GM21526 (cell line): ENCODE measurements around the gene MAPK9.
A peak's percentile ranks its signal among the peaks of the same experiment; 100 is the strongest.

Experiments used
- ATAC-seq: cut with Tn5 transposase; IDR thresholded peaks from one replicate; pipeline ENCODE4 v1.9.1; 2021; ENCODE audit warnings: moderate library complexity; ENCODE audit not compliant: unreplicated experiment, low FRiP score

The MAPK9 gene

DNA sequence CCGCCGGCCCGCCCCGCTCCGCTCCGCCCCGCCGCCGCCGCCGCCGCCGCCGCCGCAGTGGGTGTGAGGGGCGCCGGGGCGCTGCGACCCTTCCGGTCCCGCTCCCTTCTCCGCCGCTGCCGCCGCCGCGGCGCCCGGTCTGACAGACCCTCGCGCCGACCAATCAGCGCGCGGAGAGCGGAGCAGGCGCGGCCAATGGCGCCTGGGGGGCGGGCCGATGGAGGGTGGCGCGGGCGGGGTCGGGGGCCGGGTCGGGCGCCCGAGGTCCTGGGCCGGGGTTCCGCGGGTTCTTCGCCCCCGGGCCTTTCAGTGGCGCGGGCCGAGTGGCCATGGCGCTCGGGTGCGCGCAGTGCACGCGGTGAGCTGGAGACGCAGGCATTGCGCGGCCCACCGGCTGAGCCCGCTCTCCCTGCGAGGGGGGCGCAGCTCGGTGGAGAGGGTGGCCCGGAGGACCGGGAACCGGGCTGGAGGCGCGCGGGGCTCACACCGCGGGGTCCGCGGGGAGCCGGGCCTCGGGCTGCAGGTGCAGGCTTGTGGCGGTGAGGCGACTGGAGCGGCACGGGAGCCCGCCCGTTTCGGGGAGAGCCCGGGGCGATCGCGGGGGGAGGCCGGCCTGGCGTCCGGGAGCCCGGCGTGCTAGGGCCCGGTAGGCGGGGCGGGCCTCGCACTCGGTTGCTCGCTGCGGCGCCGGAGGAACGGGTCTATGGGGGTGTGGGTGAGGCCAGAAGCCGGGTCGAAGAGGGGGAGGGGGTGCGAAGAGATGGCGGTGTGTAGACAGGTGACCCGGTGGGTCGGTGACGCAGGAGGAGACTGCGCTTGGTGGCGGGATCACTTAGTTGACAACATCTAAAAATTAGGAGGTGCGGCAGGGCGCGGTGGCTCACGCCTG, at the start of gene MAPK9:
MAPK9 (minus strand) TSS at position 141 of the 889 bp plus-strand sequence. CDS start 11,522 bp downstream, outside the sequence.
- peak; percentile 79 for ATAC-seq

DNA sequence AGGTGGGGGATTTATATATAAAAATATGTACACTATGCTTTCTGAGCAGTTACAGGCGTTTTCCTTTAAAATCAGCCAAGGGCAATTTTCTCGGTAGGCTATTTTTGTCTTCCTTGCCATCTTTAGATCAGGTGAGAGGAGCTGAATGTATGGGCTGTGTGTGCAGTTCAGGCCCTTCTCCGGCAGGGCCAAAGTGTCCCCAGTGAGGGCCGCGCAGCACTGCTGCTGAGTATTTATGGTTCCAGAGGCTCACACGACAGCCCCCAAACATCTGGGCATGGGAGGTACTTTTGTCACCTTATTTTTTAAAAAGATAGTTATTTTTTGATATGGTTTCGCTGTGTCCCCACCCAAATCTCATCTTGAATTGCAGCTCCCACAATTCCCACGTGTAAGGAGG, 49.7 kb upstream of the MAPK9 start:
- ATAC-seq, result no peak

DNA sequence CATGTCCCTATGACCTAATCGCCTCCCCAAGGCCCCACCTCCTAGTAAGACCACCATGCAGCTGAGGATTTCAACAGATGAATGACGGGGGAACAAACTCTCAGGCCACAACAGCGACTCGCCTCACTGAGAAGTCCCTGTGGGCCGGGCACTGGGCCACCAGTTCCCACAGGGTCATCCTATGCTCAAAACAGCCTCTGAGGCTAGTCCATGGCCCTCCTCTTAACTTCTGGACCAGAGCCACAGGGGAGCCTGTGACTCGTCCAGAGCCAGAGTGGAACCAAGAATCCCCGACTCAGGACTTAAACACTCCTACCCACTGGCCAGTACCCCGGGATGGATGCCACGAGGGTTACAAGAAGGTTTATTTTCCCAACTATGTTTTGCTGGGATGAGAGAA, 49.0 kb upstream of the MAPK9 start:
- no peak for ATAC-seq

DNA sequence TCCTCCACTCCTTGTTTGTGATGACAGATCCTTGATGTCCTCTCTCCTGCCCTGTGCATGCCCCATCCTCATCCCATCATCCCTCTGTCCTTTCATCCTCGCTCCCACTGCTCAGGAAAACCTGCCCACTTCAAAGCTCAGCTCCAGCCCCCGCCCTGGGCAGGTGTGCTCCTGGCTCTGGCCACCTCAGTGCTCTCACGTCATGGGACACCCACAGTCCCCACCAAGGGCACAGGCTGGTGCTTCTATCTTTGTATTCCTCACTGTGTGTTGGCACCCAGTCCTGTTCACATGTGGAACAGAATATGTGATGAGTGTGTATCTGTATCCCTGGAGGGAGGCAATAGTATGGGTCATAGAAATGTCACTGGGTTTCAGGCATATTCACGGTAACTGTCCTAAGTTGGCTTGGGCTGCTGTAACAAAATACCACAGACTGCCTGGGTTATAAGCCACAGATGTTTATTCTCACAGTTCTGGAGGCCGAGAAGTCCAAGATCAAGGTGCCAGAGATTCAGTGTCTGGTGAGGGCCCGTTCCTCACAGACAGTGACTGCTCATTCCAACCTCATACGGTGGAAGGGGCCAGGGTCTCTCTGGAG, 47.8 kb upstream of the MAPK9 start:
- no peak for ATAC-seq

DNA sequence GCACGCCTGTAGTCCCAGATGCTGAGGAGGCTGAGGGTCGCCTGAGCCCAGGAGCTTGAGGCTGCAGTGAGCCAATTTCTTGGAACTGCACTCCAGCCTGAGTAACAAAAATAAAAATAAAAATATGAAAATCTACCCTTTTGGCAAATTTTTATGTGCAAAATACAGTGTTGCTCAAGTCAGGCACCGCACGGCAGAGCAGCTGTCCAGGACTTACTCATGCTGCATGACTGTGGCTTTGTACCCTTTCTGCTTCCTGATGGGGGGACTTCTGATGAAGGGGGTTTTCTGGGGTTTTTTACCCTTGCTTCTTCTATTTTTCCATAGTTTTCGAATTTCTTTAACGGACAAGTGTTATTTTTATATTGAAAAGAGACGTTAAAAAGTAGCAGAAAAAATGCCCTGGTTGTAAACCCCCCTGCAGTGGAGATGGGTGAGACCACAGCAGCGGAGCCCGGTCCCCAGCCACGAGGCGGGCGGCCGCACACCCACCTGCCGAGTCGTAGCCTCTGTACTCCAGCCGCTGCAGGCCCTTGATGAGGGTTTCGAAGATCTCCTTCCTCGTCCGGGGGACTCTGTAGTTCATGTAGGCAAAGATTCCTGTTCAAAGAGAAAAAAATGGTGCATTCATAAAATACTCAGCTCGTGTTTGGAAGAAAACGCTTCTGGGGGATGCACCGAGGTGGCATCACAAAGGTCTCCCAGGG, 46.3 kb upstream of the MAPK9 start:
- no peak for ATAC-seq

DNA sequence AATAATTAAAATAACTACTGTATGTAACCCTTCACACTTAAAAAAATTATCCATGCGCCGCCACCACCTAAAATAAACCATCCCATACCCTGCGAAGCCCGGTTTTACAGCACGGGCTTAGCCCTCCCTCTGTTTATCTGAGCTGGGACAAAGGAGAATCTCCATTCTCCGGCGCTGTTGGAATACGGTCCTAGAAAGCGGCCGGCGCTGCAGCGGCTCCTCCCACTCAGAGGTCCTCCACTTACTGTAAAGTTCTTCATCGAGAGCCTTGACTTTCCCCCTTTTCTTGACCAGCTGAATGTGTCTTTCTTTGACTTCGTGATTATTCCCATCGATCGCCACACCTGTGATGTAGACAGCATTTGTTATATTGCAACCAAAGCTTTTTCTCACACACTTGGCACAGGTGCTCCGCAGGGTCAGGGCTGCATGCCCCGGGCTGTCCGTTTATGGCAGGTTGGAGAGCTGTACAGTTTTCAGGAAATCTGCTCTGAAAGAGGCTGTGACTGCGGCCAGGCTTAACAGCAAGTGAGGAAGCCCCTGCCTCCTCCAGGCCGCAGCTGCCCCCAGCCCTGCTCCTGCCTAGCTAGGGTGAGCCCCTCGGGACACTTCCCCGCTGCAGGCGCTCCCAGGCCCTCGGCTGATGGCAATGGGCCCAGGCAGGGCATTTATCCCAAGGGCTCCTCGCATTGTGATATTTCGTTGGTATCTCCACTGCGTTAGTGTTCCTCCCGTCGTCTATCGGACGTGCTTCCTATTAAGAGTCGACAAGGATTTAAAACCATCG, 44.5 kb upstream of the MAPK9 start:
- no peak for ATAC-seq

DNA sequence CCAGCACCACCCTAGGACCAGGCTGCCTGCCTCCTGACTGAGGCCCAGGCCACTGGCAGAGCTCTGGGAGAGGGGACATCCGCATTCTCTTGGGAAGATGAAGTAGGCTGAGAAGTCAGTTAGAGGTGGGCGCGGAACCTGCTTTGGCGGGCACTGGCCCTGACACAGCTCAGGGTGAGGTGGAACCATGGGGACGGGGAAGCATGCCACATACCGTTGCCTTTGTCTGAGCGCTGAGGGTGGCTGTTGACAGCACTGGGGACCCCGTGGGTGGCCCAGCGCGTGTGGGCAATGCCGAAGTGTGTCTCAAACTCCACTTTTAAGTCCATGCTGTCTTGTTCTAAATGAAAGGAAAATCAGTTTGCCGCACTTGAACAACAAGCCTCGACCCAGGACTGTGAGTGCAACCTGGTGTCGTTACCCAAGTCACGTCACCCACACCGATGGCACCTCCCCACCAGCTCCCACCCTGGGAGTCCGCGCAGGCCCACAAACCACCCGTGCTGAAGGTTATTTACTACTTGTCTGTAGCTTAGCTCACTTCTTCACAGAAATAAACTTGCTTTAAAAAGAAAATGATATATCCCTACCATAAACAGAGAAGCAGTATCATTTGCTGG, 43.8 kb upstream of the MAPK9 start:
- no peak for ATAC-seq

DNA sequence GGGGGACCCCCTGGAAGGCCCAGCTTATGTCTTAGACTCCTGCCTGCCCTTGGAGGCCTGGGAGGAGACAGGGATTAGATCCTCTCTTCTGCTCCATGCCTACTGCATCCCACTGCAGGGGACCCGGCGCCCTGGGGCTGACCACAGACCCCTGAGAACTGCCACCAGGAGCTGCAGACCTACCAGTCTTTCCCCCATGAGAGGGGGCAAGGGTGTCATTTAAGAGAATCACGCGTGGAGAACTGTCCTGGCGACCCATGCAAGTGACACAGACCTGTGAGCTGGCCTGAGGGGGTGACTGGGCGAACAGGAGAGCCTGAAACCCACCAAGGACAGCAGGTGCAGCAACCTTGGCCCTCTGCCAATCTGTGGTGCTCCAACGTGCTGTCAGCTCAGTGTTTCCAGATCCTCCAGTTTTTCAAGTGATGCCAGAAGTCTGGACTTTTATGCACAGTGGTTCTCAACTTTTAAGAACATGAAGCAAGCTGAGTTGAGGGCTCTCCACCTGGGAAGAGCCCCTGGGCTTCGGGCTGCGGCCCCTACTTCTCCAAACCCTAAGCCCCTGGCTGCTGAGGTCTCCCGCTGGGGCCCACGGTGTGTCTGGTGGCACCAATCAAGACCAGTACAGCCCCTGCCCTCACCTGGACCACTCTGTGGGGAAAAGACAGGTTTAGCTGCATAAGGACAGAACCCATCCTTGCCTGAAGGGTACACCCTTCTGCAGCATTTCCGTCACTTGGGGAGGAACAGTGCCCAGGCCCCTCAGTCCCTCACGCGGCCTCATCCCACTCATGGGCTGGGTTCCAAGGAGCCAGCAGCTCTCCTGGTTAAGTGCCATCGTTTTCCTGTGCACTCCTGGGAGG, 43.1 kb upstream of the MAPK9 start:
- ATAC-seq, result no peak

DNA sequence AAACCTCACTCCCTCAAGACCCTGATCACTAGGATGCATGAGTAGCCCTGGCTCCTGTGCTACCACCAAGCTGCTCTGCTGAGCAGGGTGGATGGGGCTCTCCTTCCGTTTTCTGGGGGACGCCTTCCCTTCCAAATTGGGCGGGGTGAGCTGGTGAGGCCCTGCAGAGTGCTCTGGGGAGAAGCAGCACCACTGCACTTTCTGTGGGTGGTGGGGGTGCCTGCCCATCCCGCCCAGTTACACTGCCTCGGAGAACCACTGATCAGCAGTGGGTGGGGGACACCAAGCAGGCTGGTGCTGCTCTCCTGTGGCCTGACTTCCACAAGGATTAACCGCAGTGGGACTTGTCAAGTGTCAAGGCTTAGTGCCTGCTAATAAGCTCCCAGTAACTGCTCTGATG, 42.3 kb upstream of the MAPK9 start:
- no peak for ATAC-seq

DNA sequence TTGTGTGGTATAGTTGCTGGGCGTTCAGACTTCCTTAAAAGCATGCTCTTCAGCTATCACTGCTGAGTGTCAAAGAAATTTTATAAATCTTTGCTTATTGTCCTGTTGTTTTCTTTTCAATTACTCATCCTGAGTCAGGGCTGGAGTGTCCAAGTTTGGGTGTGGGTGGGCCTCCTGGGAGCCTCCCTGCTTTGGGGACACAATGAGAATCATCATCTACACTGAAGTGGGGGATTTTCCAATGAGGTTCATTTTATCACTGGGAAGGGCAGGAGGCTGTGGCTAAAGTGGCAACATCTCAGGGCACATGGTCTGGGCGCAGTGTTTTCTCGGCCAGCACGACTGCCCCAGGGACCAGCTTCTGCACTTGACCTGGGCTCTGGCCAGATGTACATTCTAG, 41.8 kb upstream of the MAPK9 start:
- no peak for ATAC-seq

DNA sequence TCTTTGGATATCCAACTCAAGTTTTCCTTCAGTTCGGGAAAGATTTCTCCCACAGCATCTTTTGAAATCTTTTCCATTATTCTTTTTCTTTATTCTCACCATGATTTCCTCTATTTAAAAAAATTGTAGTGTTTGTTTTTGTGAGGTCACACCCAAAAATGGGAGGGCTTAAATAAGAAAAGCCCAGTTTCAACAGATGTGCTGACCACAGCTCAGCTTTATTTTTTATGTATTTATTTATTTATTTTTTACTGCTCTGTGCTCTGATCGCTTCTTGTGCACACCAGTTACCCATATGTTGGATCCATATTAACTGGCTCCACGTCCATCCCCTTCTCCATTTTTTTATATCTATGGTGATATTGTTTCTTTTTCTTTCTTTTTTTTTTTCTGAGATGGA, 41.0 kb upstream of the MAPK9 start:
- no peak for ATAC-seq

DNA sequence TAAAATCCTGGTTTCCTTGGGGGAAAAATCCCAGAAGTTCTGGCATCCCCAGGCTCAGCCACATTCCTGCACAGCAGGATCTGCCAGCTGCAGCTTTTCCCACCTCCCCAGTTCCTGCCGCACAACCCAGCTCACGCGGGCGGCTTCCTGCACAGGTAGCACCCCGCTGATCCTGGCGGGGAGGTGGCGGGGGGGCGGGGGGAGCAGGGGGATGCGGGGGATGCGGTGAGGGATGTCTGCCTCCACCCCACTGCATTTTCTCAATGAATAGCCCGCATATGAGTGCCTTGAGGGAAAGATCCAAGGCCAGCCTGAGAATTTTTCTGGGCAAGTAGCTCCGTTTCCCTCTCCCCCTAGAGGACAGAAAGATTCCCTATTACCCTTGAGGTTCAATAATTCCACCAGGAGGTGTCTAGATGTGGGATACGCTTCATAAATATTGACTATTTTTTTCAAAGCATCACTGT, 40.2 kb upstream of the MAPK9 start:
- ATAC-seq, result no peak

DNA sequence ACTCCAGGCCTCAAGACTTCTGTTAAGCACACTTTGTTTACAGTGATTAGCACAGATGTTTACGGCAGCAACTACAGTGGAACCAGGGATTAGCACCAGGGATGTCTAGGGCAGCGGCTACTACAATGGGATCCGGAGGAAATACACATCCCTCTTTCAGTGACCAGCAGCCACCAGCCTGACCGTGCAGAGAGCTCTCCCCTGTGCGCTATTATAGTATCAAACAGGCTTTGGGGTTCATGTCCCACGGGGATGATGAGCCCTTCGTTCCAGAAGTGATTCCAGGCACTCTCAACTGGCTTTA, 39.7 kb upstream of the MAPK9 start:
- no peak for ATAC-seq

DNA sequence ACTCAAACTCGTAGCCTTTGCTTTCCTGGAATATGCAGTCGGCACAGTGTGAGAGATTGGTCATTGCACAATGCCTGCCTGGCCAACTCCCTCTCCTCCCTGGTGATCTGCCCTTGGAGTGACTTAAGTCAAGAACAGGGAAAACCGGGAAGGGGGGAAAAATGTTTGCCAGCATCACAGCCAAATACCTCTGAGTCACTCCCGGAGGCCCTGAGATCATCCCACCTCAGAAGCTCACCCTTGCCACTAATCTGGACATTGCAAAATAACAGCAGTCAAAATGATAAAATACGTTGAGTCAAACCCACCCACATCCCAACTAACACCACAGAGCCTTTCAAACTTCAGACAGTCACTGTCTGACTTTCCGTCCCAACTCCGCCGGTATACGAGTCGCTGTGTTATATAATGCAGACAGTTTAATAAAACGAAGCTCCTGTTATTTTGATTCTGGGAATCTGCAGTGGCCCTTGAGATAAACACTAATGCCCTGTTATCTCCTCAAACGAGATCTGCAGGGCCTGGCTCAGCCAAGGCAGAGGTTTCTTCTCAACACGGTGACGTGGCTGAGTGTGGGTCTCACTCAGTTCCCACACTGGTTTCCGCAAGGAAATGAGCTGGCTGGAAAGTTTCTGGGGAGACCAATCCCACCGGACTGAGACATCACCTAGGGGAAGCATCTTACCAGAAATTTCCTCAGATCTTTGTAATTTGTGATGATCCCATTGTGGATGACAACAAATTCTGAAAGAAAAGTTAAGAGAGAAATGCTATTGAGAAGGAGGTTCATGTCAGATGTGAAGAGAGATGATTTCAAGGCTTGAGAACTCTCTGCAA, 39.1 kb upstream of the MAPK9 start:
- no peak for ATAC-seq

DNA sequence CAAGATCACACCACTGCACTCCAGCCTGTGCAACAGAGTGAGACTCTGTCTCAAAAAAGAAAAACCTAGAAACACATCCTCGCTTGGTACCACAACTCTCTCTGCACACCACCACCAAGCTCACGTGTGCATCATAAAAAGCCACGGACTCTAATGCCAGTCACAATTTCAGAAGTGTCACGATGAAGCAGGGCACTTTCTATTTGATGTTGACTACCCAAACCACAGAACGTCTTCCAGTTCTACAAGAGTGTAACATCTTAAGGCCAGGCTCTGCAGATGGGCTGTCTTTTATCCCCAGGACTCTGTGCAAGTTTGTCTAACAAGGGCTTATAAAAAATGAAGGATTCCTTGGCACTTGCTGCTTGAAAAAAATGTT, 38.4 kb upstream of the MAPK9 start:
- no peak for ATAC-seq

DNA sequence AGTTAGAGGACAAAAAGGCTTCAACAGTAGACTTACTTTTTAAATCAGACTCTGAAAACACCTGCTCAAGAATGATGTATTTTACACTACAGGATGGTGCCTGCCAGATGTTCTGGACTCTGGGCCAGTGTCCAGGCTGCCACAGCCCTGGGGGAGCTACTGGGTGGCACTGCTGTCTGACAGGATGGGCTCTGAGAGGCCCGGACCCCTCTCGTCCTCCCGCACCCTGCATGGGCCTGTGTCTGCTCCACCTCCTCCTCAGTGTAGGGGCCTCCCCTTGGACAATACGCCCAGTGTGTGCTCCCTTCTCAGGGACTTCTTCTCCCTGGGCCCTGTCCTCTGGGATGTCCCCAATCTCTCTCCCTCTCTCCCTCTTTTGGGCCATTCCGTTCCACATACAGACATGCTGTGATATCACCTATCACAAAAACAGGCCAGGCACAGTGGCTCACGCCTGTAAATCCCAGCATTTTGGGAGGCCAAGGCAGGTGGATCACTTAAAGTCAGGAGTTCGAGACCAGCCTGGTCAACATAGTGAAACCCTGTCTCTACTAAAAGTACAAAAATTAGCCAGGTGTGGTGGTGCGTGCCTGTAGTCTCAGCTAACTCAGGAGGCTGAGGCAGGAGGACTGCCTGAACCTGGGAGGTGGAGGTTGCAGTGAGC, 37.9 kb upstream of the MAPK9 start:
- no peak for ATAC-seq

DNA sequence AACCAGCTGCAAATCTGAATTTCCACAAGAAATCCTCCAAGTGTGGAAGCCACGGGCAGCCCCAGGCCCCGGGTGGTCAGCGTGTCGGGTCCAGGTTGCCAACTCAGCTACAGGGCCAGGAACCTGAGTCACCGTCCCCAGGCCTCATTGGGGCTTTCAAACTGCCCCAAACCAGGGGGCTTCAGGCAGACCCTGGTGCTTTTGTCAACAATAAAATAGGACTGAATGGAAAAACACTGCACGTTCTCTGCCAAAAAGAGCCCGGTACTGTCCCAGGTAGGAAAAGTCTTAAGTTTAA, 37.2 kb upstream of the MAPK9 start:
- ATAC-seq, result no peak
